ENCODE measurements around the gene RIMS1. TPM values are rescaled to one million over a fixed set of nuclear protein-coding genes. Genes with fewer than 3 reads are reported as not detected.

RIMS1 gene
- total RNA-seq, 2 donors from 2014 or later, result 3.5 to 5.7 TPM

DNA sequence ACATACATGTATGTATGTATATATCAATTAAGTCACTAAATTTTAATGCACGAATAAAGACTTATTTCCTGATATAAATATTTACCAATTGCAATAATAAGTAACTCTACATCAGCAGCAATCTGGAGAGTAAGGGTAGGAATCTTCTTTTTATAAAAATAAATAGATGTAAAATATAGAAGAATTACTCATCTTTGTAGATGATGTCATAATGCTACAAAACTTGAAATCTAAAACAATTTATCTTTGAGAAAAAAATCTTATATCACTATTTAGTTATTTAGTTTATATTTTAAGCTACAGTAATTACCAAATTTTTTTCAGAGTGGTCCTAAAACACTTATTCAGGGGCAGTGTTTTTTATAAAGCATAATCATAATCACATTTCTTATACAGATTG is 351.7 kb downstream of the RIMS1 start:
- TF ChIP-seq, protein P1, sequence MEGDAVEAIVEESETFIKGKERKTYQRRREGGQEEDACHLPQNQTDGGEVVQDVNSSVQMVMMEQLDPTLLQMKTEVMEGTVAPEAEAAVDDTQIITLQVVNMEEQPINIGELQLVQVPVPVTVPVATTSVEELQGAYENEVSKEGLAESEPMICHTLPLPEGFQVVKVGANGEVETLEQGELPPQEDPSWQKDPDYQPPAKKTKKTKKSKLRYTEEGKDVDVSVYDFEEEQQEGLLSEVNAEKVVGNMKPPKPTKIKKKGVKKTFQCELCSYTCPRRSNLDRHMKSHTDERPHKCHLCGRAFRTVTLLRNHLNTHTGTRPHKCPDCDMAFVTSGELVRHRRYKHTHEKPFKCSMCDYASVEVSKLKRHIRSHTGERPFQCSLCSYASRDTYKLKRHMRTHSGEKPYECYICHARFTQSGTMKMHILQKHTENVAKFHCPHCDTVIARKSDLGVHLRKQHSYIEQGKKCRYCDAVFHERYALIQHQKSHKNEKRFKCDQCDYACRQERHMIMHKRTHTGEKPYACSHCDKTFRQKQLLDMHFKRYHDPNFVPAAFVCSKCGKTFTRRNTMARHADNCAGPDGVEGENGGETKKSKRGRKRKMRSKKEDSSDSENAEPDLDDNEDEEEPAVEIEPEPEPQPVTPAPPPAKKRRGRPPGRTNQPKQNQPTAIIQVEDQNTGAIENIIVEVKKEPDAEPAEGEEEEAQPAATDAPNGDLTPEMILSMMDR (IDR thresholded peaks at IDR 0.05), result no peak
- ATAC-seq (ENCODE audit: insufficient number of reproducible peaks, low FRiP score, low read depth) (no peak), DNase-seq (ENCODE audit: low spot score) (no peak)
- peaks cover 0 to 3% of the 10 kb centered on the region in 2 donors for H3K4me1 ChIP-seq (ENCODE audit: control insufficient read depth in 1 of 2, low read depth in 2 of 2)
- no peaks in the 10 kb centered on the region for H3K27me3 ChIP-seq (replicated peaks; ENCODE audit: insufficient read depth)
- H3K9me3 ChIP-seq, result no peaks in the 10 kb centered on the region
- H3K36me3 ChIP-seq, result no peaks in the 10 kb centered on the region
- no peak overlapping the region for H3K27ac ChIP-seq
- H3K4me3 ChIP-seq, result no peak overlapping the region

DNA sequence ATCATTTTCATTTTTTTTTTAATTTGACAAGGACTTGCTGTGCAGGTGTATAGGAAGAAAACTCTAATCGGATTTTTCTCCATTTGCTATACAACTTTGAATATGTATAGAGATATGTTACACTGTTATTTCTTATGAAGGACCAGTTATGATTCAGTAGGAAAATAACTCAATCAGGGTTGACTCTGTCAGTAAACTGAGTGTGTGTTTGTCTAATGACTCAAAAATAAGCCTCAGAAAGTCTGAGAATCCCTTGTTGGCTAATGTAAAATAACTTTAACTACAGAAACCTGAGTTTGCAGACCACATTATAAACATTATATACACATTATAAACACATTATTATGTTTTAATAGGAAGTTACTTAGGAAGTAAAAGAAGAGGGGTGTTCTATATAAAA is 352.6 kb downstream of the RIMS1 start:
- H3K9me3 ChIP-seq, result no peaks in the 10 kb centered on the region
- H3K4me1 ChIP-seq (ENCODE audit: control insufficient read depth in 1 of 2, low read depth in 2 of 2), result peaks cover 0 to 4% of the 10 kb centered on the region in 2 donors
- TF ChIP-seq, protein P1 (IDR thresholded peaks at IDR 0.05), result no peak
- ATAC-seq (ENCODE audit: insufficient number of reproducible peaks, low FRiP score, low read depth) (no peak), DNase-seq (ENCODE audit: low spot score) (no peak)
- H3K36me3 ChIP-seq, result no peaks in the 10 kb centered on the region
- no peaks in the 10 kb centered on the region for H3K27me3 ChIP-seq (replicated peaks; ENCODE audit: insufficient read depth)
- H3K4me3 ChIP-seq, result no peak overlapping the region
- H3K27ac ChIP-seq, result no peak overlapping the region

DNA sequence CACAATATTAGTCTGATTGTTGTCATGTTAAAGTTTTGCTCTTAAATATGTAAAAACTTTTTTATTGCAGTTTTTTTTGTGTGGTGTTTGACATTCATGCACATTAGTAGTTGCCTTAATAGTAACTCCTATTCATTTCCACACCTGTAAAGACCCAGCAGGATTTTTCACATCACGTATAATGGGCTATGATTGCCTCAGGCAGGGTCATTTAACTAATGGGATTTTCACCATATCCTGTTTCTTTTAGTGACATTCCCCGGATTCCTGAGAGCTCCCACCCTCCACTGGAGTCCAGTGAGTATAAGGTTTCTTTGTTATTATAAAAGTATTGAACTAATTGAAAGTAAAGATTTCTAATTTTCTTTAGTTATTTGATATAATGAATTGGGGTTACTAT is 359.2 kb downstream of the RIMS1 start:
- H3K9me3 ChIP-seq, result no peaks in the 10 kb centered on the region
- no peak for ATAC-seq (ENCODE audit: insufficient number of reproducible peaks, low FRiP score, low read depth)
- H3K27me3 ChIP-seq (replicated peaks; ENCODE audit: insufficient read depth), result no peaks in the 10 kb centered on the region
- no peaks in the 10 kb centered on the region for H3K36me3 ChIP-seq
- H3K4me1 ChIP-seq (ENCODE audit: control insufficient read depth in 1 of 2, low read depth in 2 of 2), result peaks cover 0 to 4% of the 10 kb centered on the region in 2 donors
- no peak overlapping the region for H3K4me3 ChIP-seq
- TF ChIP-seq, protein P1 (IDR thresholded peaks at IDR 0.05), result no peak
- H3K27ac ChIP-seq, result no peak overlapping the region
- DNase-seq (ENCODE audit: low spot score), result no peak

DNA sequence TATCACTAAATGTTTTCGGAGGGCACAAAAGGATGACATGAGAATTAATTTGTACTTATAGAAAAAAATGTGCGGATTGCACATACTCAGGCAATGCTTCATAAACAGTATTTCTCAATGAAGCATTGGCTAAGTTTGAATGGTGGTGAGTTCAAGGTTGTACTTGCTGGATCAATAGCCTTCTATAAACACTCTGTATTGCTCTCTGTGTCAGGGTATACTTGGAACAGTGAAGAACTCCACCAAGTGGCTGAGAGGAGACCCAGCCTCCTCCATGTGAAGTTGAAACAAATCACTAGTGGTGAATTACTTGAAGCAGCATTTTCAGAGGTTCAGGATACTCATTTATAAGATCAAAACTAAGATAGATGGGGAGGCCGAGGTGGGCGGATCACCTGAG is 360.6 kb downstream of the RIMS1 start:
- H3K4me1 ChIP-seq (ENCODE audit: control insufficient read depth in 1 of 2, low read depth in 2 of 2), result peaks cover 0 to 4% of the 10 kb centered on the region in 2 donors
- H3K27ac ChIP-seq, result no peak overlapping the region
- ATAC-seq (ENCODE audit: insufficient number of reproducible peaks, low FRiP score, low read depth) (no peak), DNase-seq (ENCODE audit: low spot score) (no peak)
- H3K9me3 ChIP-seq, result no peaks in the 10 kb centered on the region
- no peaks in the 10 kb centered on the region for H3K36me3 ChIP-seq
- H3K27me3 ChIP-seq (replicated peaks; ENCODE audit: insufficient read depth), result no peaks in the 10 kb centered on the region
- H3K4me3 ChIP-seq, result no peak overlapping the region
- TF ChIP-seq, protein P1 (IDR thresholded peaks at IDR 0.05), result no peak

DNA sequence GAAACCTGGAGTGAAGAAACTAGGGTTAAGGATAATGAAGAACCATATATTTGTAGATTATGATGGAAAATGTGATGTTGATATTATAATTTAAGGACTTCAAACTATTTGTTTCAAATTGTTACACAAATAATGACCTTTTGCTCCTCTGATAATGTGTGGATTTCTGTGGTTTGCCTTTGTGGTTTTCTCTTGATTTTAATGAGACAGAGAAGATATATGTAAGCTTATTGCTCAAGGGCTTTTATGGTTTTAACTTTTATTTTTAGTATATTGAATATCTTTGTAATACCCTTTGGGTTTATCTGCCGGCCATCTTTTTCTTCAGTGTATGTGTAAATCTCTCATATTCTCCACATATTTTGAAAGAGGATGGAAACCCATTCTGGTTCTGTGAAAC is 362.3 kb downstream of the RIMS1 start:
- DNase-seq (ENCODE audit: low spot score) (no peak), ATAC-seq (ENCODE audit: insufficient number of reproducible peaks, low FRiP score, low read depth) (no peak)
- TF ChIP-seq, protein P1 (IDR thresholded peaks at IDR 0.05), result no peak
- H3K27me3 ChIP-seq (replicated peaks; ENCODE audit: insufficient read depth), result no peaks in the 10 kb centered on the region
- H3K27ac ChIP-seq, result no peak overlapping the region
- no peaks in the 10 kb centered on the region for H3K4me1 ChIP-seq (ENCODE audit: control insufficient read depth in 1 of 2, low read depth in 2 of 2)
- H3K36me3 ChIP-seq, result no peaks in the 10 kb centered on the region
- no peak overlapping the region for H3K4me3 ChIP-seq
- no peaks in the 10 kb centered on the region for H3K9me3 ChIP-seq
